A549 (cell line): ENCODE measurements around the gene ECE1.

Experiments
- CEBPB ChIP-seq, 2 experiments: fragments of >200 bp in 1 of 2; sonication (Bioruptor Twin) in 1 of 2; formaldehyde crosslinking in 1 of 2; IDR thresholded peaks; 2 replicates each; pipeline ENCODE4 v1.6.1; 2012 to 2016
- CHD2 ChIP-seq: fragments of 150-350 bp; IDR thresholded peaks from 2 replicates; pipeline ENCODE4 v1.6.1; 2014; ENCODE audit warnings: low read length; ENCODE audit not compliant: partially characterized antibody
- CTCF ChIP-seq: fragments of >200 bp; sonication (Bioruptor Twin); formaldehyde crosslinking; IDR thresholded peaks from 3 replicates; pipeline ENCODE4 v1.5.1; 2016
- EHF ChIP-seq: fragments of 250-450 bp; sonication (Bioruptor Pico); IDR thresholded peaks from 2 replicates; pipeline ENCODE4 v1.5.0; 2020; ENCODE audit warnings: mild to moderate bottlenecking
- EHMT2 ChIP-seq: fragments of 200-600 bp; sonication (generic); IDR thresholded peaks from 2 replicates; pipeline ENCODE4 v1.6.1; 2016; ENCODE audit warnings: antibody characterized with exemption, low read depth, mild to moderate bottlenecking, moderate library complexity
- EP300 ChIP-seq, 2 experiments: fragments of >200 bp; sonication (Bioruptor Twin); formaldehyde crosslinking; IDR thresholded peaks; 2 replicates in 1 of 2; 3 replicates in 1 of 2; pipeline ENCODE4 v1.6.1; 2016 to 2017
- HDAC2 ChIP-seq: fragments of 200-600 bp; sonication (generic); IDR thresholded peaks from 2 replicates; pipeline ENCODE4 v1.6.1; 2016
- JUN ChIP-seq, 2 experiments: fragments of >200 bp; sonication (Bioruptor Twin); formaldehyde crosslinking; IDR thresholded peaks; 2 replicates in 1 of 2; 3 replicates in 1 of 2; pipeline ENCODE4 v1.6.1; 2016 to 2017
- MAX ChIP-seq: IDR thresholded peaks from 2 replicates; pipeline ENCODE4 v1.6.1; 2012
- NFE2L2 ChIP-seq: fragments of 150-350 bp; conservative IDR thresholded peaks from 2 replicates; pipeline ENCODE4 v1.6.1; 2014; ENCODE audit warnings: low read length
- PBX3 ChIP-seq: IDR thresholded peaks from 2 replicates; pipeline ENCODE4 v1.6.1; 2012
- POLR2A ChIP-seq: IDR thresholded peaks from 2 replicates; pipeline ENCODE4 v1.6.1; 2012; ENCODE audit warnings: mild to moderate bottlenecking, low read length
- RAD21 ChIP-seq, 2 experiments: fragments of >200 bp in 1 of 2; sonication (Bioruptor Twin) in 1 of 2; formaldehyde crosslinking in 1 of 2; IDR thresholded peaks in 1 of 2; conservative IDR thresholded peaks in 1 of 2; 2 replicates in 1 of 2; 3 replicates in 1 of 2; pipeline ENCODE4 v1.6.1; 2012 to 2018; ENCODE audit warnings: inconsistent platforms in 1 of 2
- SMC3 ChIP-seq: fragments of >200 bp; sonication (Bioruptor Twin); formaldehyde crosslinking; IDR thresholded peaks from 3 replicates; pipeline ENCODE4 v1.6.1; 2018; ENCODE audit warnings: inconsistent platforms

GRCh38 chr1:21298981-21299391 is 8.7 kb upstream of the ECE1 start:
- TF ChIP-seq CTCF (no peak), JUN (IDR thresholded peaks at IDR 0.05) (no peak), NFE2L2 (no peak), EHF (CRISPR knock-in tag) (no peak), SMC3 (no peak), RAD21 (conservative IDR thresholded peaks at IDR 0.05 in 1 of 2, IDR thresholded peaks at IDR 0.05 in 1 of 2) (no peak), CHD2 (no peak), POLR2A (no peak), EHMT2 (no peak), HDAC2 (no peak), MAX (no peak), CEBPB (IDR thresholded peaks at IDR 0.05) (no peak), PBX3 (no peak), EP300 (IDR thresholded peaks at IDR 0.05) (no peak)
